VCaP (cell line): ENCODE measurements around the gene NHLRC1.

Source experiments
- H3K27ac ChIP-seq: fragments of 450-650 bp; 2 replicates; pipeline ENCODE4 v1.5.1; 2017
- TF ChIP-seq, protein P1 (sequence below): fragments of 450-650 bp; conservative IDR thresholded peaks from 2 replicates; pipeline ENCODE4 v1.5.1; 2017; ENCODE audit warnings: mild to moderate bottlenecking, moderate library complexity

Gene NHLRC1

DNA sequence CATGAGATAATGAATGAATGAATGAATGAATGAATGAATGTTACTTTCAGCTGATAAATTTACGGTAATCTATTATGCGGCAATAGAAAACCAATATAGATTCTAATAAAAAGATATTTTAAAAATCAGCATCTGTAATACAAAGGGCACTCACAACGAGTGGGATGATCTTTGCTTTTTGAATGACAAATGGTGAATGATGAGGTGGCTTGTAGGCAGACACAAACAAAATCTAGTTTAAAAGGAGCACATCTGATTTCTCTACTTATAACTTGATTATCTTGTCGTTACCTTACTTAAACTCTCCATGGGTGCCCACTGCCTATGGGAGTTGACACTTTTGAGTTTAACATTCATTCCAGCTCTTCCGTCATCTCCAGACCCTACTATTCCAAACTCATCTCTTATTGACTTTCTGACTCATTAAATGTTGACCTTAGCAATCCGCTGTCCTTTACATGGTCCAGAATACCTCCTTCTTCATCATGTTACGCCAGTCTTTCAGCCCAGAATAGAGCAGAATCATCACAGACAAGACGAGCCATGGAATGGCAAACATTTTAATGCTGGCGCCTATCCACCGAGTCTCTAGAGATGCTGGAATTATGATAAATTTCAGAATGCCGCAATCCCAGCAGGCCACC is 41.3 kb downstream of the NHLRC1 start:
- H3K27ac ChIP-seq: no peak overlapping the region
- TF ChIP-seq, protein P1, sequence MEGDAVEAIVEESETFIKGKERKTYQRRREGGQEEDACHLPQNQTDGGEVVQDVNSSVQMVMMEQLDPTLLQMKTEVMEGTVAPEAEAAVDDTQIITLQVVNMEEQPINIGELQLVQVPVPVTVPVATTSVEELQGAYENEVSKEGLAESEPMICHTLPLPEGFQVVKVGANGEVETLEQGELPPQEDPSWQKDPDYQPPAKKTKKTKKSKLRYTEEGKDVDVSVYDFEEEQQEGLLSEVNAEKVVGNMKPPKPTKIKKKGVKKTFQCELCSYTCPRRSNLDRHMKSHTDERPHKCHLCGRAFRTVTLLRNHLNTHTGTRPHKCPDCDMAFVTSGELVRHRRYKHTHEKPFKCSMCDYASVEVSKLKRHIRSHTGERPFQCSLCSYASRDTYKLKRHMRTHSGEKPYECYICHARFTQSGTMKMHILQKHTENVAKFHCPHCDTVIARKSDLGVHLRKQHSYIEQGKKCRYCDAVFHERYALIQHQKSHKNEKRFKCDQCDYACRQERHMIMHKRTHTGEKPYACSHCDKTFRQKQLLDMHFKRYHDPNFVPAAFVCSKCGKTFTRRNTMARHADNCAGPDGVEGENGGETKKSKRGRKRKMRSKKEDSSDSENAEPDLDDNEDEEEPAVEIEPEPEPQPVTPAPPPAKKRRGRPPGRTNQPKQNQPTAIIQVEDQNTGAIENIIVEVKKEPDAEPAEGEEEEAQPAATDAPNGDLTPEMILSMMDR: no peak

DNA sequence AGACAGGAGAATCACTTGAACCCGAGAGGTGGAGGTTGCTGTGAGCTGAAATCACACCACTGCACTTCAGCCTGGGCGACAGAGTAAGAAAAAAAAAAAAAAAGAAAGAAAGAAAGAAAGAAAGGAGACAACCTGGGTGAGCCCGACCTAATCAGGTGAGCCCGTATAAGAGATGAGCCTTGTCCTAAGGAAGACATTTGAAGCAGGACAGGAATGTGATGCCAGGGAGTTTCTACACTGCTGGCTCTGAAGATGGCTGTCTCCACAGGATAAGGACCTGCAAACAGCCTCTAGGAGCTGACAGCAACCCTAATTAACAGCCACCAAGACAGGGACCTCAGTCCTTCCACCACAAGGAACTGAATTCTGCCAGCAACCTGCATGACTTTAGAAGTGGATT is 41.9 kb downstream of the NHLRC1 start:
- TF ChIP-seq, protein P1: no peak
- H3K27ac ChIP-seq: no peak overlapping the region

DNA sequence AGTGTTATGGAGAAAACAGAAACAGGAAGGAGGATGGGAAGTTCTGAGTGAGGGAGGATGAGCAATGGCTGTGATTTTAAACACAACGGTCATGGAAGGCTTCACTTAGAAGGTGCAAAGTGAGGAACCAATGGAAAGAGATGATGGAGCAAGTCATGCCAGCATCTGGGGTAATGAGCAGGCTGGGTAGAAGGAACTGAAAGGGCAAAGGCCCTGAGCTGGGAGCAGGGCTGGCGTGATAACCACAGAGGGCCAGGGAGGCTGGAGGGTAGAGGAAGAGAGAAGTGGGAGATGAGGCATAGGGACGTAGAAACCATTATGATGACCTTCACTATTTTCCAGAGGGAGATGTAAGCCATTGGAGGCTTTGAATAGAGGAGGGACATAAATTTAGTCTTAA is 43.6 kb downstream of the NHLRC1 start:
- TF ChIP-seq, protein P1: no peak

DNA sequence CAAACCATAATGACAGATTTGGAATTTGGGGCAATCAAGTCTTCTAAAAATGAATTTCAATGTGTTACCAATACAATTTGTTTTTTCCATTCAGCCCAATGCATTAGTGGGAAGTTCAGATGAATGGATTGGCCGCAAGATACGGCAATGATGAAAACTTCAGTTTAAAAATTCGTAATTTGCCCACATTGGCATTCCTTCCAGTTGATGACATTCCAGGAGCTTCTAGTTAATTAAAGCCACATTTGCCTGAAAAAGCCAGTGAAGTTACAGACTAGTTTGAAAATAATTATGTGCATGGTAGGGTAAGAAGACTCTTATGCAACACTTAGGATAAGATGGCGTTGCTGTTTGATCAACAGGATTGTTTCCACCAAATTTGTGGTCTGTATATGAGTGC is 46.2 kb downstream of the NHLRC1 start:
- H3K27ac ChIP-seq: no peak overlapping the region
- TF ChIP-seq, protein P1: no peak

More for the DNA sequence above, 43.6 kb downstream of the NHLRC1 start:
- H3K27ac ChIP-seq: no peak overlapping the region

DNA sequence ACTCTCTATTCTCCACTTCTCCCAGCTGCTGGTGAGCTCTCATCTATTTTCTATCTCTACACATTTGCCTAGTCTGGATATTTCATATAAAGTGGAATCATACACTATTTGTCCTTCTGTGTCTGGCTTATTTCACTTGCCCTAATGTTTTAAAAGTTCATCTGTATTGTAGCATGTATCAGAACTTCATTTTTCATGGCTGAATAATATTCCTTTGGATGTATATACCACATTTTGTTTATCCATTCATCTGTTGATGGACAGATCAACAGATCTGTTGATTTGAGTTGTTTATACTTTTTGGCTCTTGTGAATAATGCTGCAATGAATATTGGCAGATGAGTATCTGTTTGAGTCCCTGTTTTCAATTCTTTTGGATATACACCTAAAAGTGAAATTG is 49.6 kb downstream of the NHLRC1 start:
- no peak overlapping the region for H3K27ac ChIP-seq
- TF ChIP-seq, protein P1: no peak

DNA sequence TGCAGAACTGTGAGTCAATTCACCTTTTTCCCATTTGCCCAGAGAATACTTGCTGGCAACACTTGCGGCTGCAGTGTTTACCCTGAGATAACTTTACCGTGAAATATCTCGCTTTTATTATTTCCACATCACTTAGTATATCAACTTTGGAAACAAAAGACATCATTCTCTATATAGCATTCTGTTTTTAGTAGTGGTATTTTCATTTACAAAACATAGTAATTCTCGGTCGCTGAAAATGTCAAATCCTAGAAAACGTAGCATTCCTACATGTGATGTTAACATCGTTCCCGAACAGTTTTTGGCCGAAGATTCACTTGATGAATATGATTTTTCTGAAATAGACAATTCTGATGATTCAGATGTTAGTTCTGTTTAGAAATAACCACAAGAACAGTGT is 52.0 kb downstream of the NHLRC1 start:
- TF ChIP-seq, protein P1: no peak
- no peak overlapping the region for H3K27ac ChIP-seq
